Activated CD8-positive, alpha-beta memory T cell treated with anti-CD3 and anti-CD28 coated beads, Interleukin-2, amount 50 U/mL, for 1 hour (primary cell): ENCODE results near the gene CAMK1G.

ENCODE experiments used
- DNase-seq: peaks from one replicate; pipeline ENCODE4 v3.0.0-alpha.2; 2020; ENCODE audit errors: extremely low read depth

Gene CAMK1G

GRCh38 chr1:209565759-209566678, 17.5 kb upstream of the CAMK1G start:
- peak; percentile 27 for DNase-seq

- DNase-seq = no peak
Observed at GRCh38 chr1:209567698-209568175, 15.8 kb upstream of the CAMK1G start.

- peak; percentile 39 for DNase-seq
Observed at GRCh38 chr1:209569455-209570207, 13.9 kb upstream of the CAMK1G start.

DNA sequence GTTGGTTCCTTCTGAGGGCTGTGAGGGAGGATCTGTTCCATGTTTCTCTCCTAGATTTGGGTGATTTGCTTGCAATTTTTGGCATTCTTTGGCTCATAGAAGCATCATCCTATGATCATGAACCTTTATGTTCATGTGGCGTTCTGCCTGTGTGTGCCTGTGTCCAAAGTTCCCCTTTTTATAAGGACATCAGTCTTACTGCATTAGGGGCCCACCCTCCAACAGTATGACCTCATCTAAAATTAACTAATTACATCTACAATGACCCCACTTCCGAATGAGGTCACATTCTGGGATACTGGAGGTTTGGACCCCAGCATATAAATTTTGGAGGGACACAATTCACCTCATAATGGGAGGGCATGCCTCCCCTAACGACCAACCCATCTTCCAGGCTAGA, 12.8 kb upstream of the CAMK1G start:
- no peak for DNase-seq

DNA sequence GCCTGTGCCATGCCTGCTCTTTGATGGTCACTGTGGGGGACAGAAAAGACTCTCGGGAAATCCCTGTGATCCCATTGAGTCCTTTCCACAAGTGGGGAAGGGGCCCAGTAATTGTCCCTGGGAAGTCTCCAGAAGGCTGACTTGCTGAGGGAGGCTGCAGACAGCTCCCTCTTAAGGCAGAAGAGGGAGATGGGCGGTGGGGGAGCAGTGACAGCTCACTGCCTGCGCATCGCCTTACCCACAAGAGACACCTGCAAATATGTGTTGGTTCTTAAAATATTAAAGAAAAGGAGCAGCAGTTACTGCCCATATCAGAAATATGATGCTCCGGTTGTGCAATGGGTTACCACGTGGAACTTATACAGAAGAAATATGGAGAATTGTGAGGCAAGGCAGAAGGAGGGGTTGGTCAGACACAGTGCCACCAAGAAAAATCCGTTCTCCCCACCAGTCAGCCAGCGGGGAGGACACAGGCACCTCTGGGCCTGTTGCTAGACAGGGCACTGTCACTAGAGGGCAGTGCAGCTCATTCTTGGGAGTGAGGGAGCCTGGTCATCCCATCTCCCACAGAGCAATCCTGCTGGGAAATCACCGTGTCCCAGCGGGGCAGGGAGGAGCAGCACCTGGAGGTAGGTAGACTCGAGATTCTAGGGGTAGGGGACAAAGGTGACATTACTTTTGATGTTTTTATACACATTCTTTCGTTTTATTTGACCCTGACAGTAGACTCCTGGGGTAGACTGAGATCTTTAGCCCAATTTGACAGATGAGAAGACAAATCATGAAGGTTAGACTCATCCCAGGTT, 6.9 kb upstream of the CAMK1G start:
- peak; percentile 7 for DNase-seq

DNA sequence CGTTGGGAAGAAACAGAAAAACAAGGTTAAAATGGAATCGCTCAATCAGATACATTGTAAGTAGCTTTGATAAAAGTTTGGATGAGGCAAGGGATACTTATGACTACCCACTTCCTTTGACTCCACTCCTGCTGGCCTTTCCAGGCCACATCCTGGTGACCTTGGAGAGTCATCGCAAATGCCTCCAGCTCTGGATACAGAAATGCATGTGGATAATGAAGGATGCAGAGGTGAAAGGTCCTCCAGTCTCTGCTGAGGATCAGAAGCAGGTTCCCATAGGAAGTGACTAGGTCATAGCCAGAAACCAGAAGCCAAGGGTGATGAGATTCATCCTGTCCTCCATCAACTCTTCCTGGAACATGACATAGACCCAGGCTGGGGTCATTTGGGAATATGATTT, 6.2 kb upstream of the CAMK1G start:
- DNase-seq = no peak

- DNase-seq = no peak
Observed at GRCh38 chr1:209580577-209580976, 2.9 kb upstream of the CAMK1G start.

- DNase-seq = no peak
Observed at GRCh38 chr1:209584231-209584672, 738 bp downstream of the CAMK1G start.

DNA sequence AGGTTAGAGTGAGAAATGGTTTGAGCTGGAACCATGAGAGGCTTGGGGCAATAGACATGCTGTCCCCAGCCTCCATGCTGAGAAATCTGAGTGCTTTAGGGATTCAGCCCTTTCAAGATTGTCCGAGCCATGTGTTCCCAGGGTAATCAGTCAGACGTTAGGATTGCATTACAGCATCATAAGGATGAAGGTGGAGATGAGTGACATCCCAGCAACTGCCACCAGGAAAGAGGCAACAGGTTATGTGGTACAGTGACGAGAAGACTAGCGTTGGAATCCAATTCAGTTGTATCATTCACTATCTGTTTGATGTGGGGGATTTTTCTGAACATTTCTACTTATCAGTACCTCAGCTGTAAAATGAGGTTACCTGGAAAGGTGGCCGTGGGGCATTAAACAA, 1.7 kb downstream of the CAMK1G start:
- no peak for DNase-seq

DNA sequence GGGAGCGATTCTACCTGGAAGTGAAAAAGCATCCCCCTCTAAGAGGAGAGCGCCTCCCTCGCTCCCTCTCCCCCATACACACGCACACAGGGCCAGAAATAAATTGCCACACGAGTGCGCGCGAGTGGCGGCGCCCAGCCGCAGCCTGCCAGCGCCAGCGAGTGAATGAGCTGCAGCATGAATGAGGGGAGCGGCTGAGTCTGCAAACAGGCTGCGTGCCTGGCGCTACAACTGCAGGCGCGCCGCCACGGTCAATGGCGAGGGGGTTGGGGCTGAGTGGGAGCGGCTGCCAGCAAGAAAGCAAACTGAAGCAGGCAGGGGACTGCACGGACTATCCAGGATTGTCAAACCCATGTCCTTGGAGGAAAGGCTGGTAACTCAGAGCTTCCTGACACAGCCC, 2.2 kb downstream of the CAMK1G start:
- no peak for DNase-seq

DNA sequence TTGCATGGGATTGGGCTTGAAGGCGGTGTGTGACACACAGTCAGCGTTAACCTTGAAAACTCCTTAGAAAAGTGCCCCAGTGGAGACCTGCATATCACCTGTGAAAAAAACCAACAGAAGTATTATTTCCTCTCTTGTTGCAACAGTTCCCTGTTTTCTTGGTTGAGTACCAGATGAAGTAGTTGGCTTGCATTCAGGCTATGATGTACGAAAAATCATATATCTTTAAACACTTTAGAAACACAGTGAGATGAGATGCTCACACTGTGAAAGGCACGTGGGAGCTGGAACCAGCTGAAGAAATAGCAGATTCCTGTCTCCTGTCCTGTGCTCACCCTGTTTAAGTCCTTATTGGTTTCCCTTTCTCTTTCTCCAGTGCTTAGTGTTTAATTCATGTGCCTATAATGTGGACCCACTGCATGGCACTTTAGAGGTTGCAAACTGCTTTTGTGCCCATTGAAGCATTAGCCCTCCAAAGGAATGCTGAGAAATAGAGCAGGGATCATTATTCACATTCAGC, 2.8 kb downstream of the CAMK1G start:
- DNase-seq = no peak

DNA sequence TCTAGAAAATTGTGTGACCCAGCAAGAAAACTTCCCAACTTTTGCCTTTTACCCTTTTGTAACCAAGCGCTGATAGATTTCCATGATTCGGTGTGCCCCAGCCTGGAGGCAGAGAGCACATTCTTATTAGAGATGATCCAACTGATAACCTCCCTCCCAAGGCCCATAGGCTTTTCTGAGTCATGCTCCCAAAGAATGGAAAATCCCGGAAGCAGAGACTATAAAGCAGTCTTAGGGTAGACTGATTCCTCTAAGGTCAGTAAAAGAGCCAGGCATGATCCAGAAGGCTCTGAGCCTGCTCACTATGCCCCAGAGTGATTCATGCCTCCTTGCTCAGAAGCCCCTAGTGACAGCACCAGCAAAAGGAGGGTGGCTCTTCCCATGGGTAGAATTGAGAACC, 4.3 kb downstream of the CAMK1G start:
- DNase-seq = no peak

DNA sequence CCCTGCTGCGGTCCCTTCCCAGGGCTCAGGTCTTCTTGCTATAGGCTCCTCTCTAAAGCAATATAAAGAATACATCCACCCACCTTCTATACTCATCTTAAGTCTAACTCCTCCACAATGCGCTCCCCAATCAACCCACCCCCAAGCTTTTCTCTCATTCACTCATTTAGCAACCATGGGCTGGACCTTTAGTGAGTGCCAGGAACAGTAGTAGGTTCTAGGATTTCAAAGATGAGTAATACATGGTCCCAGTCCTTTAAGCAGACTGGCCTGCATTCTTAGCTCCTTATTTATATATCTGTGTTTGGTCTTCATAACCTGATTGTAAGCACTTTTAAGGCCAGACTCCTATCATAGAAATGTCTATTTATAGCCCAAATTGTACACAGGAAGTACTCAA, 5.9 kb downstream of the CAMK1G start:
- DNase-seq = no peak

GRCh38 chr1:209589863-209590262, 6.3 kb downstream of the CAMK1G start:
- DNase-seq = no peak

GRCh38 chr1:209590405-209590804, 6.9 kb downstream of the CAMK1G start:
- DNase-seq = no peak

GRCh38 chr1:209593747-209594146, 10.2 kb downstream of the CAMK1G start:
- DNase-seq = no peak

GRCh38 chr1:209594440-209594839, 10.9 kb downstream of the CAMK1G start:
- no peak for DNase-seq

DNA sequence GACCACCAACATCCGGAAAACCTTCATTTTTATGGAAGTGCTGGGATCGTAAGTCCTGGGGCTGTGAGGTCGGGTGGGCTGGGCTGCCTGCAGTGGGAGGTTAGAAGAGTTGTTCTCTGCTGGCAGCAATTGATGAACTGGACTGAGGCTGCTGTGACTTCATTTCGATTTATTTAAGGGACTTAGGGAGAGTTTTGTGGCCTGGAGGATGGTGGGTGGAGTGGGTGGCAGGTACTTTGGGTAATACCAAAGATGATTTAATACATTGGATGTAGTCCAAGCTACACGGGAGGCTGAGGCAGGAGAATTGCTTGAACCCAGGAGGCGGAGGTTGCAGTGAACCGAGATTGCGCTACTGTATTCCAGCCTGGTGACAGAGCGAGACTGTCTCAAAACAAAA, 11.5 kb downstream of the CAMK1G start:
- no peak for DNase-seq

DNA sequence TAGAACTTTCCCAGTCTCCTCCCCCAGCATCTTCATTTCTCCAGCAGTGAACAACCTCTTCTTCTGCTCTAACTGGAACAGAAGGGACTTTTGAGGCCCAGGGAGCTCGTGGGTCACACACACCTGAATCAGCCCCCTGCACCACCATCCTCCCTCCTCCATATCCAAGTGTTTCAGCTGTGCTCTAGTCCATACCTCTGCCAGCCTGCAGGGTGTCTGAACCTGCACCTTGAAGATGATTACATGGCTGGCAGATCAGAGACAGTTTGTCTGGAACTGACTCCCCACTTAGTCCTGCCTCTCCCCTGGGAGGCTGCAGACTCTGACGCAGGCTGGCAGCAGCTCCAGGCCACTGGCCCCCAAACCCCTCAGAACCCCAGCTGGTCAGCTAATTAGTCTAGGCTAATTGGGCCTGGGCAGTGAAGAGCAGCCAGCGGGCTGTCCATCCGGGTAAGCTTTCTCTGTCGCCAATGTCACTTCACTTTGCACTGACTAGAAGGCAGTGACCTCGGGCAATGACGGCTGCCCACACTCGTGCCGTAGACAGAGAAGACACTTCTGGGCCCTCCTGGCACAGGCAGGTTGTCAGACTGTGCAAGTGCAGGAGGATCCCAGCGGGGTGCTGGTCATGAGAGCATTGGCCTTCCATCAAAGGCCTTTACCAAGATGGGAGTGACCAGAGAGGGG, 12.2 kb downstream of the CAMK1G start:
- no peak for DNase-seq

GRCh38 chr1:209597499-209597898, 14.0 kb downstream of the CAMK1G start:
- DNase-seq = no peak

GRCh38 chr1:209598227-209598626, 14.7 kb downstream of the CAMK1G start:
- no peak for DNase-seq
